GM21825 (cell line): Measurements from ENCODE around the gene DCP1A.
"Not testable (repeated sequence)": the region's sequence is repeated elsewhere in the genome, so short reads cannot be mapped to it uniquely, and the experiment has no call there.

Experiments used
- ATAC-seq: cut with Tn5 transposase; IDR thresholded peaks from one replicate; pipeline ENCODE4 v1.9.1; 2021; ENCODE audit warnings: mild to moderate bottlenecking, moderate library complexity; ENCODE audit not compliant: unreplicated experiment

Gene DCP1A

DNA sequence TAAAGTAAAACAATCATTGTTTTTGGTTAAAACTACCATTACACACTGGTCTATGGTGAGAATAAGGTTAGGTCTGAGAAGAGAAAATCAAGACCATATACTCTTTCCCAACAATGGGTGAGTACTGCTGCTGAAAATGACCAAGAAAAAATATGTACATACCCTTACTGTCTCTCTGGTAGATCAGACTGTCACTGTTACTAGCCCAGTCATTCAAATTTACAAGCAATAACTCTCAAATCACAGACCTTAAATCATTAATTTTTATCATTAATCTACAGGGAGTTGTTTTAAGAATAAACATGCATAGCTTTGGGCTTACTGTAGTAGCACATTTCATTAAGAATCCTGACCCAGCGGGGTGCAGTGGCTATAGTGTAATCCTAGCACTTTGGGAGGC lies 17.4 kb downstream of the DCP1A start:
- ATAC-seq, result no peak

DNA sequence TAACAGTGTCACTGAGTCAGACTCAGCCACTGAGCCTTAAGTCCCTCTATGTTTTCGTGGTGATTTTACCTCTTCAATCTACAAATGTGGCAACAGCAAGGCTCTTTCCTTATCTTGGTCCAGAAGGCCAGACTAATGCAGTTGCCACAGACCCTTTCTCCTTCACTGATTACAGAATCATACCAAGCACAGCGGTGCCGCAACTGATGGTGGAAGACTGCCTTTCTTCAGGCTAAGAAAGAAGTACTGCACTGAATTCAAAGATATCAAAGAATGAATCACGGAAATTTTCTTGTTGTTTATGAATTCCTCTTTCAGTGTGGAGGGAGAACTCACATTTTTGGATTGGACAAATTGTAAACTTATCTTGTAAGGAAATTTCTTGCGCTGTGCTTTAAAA lies 18.6 kb downstream of the DCP1A start:
- no peak for ATAC-seq

DNA sequence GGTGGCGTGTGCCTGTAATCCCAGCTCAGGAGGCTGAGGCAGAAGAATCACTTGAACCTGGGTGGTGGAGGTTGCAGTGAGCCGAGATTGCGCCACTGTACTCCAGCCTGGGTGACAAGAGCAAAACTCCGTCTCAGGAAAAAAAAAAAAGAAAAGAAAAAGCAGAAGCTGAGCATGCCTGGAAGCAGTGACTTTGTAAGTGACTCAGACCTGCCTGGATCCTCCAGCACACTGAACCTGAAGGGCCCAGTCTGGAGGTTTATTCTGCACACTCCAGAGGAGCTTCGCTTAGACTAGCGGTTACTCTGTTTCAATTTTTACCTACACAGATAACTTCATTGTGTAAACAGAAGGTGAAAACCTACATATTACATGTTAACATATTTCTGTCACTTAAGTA lies 19.4 kb downstream of the DCP1A start:
- ATAC-seq, result not testable (repeated sequence)

DNA sequence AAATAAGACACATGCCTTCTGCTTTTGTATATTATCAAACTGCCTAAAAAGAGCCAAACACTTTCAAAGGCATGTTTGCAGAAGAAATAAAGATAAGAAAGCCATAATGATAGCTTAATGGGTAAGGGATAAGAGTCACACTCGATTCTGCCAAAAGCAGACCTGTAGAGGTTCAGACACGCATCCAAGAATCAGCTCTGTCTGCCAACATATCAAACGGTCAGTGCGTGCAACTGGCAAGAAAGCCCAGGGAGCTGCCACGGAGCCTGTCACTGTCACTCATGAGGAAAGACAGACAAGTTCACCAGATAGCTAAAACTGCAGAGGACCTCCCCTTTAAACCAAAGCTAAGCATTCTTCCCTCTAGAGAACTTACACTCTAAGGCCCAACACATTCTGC lies 23.2 kb downstream of the DCP1A start:
- ATAC-seq, result no peak

DNA sequence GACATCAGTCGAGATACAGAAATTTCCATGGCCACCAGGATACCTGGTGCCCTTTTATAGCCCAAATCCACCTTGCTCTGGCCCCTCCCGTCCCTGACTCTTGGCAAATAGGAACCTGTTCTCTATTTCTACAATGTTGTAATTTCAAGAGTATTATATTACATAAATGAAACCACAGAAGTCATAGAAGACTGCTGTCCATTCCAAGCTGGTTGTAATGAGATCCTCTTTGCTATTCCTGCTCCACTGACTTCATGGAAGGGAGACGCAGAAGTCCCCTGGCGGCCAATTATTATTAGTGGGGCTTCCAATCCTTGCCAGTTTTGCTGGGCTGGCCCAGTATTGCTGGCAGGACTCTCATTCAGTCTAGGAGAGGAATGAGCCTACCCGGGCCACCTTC lies 26.6 kb downstream of the DCP1A start:
- no peak for ATAC-seq

DNA sequence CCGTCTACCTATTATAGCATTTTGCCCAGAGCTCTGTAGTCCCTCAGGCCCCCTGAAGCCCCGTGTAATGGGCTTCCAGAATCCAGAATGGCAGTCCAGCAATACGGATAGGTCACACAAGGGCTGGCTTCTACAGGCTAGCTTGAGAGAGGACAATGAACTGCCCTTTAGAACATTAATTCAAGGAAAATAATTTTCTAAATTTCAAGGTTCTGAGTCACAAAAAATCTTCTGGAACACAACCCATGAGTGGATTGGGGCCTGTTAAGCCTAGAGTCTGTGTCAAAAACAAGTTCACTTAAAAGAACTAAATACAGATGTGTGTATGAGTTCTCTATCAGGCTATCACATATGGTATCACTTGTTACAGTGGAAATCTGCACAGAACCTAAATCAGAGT lies 28.8 kb downstream of the DCP1A start:
- no peak for ATAC-seq

DNA sequence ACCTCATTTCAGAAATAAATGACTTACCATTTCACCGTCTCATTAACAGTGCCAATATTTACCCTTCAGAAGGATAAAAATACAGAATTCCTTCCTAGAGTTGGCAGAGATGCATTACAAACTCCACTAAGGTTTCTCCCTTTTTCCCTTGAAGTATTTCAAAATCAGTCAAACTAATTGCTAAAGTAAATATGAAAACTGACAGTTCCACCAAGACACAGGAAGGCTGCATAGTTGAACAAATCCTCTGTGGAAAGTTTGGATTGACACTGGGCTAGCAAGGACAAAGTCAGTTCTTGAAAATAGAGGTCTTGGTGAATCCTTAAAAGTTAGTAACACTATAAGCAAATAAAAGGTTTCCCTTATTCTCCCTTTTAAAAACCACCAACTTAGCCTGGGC lies 34.5 kb downstream of the DCP1A start:
- ATAC-seq, result no peak

DNA sequence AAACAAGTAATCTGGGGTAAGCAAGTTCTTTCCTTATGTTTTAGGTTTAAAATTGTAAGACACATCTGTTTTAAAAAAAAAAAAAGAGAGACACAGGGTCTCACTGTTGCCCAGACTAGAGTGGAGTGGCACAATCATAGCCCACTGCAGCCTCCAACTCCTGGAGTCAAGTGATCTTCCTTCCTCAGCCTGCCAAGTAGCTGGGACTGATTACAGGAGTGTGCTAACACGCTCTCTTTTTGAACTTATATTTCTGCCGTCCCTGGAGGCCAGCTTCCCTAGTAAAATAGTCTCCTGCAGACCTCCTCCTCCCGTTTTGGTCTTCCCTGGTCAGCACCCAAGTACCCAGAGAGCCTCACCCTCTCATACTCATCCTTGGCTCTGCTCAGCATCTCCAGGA lies 35.5 kb downstream of the DCP1A start:
- ATAC-seq, result no peak

DNA sequence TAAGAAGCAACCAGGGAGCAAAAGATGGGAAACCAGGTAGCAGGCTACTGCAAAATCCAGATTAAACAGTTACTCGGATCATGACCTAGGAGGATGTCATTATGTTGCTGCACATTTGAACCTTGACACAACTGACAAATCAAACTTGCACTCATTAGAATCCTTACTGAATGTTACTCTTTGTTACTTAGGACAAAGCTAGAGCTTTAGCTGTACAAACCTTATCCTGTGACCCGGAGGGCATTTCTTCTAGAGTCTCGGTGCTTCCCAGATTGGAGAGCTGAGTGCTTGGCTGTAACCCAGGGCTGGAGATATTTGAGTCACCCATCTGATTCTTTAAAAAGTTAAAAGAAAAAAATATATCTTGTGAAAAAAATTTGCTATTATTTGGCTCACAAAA lies 43.4 kb downstream of the DCP1A start:
- no peak for ATAC-seq

DNA sequence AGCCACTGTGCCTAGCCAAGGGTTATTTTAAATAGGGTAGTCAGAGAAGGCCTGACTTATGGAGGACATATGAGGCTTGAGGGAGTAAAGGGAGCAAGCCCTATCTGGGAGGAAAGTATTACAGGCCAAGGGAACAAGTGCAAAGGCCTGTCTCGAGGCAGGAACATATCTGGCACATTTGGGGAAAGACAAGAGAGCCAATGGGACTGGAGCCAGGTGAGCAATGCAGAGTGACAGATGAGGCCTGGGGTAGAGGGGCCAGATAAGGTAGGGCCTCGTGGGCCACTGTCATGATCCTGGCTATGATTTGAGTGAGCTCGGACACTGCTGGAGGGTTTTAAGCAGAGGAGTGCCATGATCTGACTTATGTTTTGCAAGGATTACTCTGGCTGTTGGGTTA lies 43.8 kb downstream of the DCP1A start:
- ATAC-seq, result no peak

DNA sequence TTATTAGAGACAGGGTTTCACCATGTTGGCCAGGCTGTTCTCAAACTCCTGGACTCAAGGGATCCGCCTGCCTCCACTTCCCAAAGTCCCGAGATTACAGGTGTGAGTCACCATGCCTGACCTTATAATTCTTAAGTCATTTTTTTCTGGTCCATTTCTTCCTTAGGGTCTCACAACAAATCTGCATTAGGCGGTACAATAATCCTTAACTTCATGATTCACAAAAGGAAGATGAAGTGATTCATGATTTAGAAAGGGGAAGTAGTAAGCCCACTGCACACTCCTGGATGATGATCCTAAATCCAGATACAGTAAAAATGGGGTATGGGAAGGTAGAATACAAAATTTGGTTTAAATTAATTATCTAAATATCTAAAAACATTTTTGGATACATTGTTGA lies 46.5 kb downstream of the DCP1A start:
- ATAC-seq, result no peak

DNA sequence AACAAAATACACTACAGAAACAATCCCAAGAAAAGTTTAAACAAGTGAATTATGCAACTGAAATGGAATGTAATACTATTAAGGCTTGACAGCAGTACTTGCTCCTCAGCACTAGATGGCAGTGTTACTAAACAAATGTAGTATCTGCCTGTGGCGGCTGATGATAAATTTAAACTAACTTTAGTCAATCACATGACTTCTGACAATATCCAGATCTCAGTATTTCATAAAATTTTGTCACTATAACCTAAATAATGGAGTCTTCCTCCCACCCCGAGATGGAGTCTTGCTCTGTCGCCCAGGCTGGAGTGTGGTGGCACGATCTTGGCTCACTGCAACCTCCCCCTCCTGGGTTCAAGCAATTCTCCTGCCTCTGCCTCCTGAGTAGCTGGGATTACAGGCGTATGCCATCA lies 47.7 kb downstream of the DCP1A start:
- not testable (repeated sequence) for ATAC-seq

DNA sequence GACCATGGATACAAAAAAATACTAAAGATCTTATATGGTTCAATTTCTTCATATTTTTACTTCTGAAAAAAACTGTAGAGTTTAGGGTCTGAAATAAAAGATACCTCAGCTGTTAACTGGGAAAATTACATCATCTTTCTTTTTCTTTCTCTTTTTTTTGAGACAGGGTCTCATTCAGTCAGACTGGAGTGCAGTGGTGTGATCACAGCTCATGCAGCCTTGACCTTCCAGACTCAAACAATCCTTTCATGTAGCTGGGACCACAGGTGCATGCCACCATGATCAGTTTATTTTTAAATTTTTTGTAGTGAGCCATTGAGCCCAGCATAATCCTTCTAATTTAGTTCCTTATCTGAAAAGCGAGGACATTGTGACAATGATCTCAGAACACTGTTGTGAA lies 51.9 kb downstream of the DCP1A start:
- ATAC-seq, result no peak

DNA sequence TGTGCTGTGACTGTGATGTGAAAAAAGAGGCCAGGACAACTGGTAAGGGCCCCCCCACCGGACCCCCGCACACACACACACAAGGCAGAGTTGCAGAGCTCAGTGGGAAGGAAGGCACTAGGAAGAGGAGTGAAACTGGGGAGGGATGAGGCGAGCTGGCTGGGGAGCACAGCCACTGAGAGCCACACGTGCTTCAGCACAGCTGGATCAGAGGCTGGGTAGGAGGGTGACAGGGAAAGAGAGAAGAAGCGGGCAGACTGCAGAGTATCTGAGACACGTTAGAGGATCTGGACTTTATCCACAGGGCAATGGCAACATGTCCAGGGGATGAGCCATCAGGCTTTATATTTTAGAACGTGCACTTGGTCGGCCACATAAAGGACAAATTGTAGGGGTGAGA lies 53.5 kb downstream of the DCP1A start:
- ATAC-seq, result no peak

DNA sequence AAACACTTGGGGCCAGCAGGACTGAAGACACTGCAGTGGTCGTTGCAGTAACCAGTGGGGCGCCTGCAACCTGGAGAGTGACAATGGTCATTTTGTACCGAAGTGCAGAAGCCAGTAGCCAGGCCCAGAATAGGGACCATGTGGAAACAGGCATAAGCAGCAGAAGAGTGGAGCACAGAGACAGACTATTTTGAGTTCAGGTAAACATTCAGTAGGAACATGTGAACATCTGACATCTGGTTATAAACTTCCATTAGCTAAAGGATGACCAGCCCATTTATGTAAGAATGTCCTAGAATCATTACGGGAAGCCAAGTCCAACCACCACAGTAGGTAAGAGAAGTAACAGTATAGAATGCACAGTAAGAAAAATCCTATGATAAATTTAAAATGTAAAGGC lies 59.1 kb downstream of the DCP1A start:
- ATAC-seq, result no peak

DNA sequence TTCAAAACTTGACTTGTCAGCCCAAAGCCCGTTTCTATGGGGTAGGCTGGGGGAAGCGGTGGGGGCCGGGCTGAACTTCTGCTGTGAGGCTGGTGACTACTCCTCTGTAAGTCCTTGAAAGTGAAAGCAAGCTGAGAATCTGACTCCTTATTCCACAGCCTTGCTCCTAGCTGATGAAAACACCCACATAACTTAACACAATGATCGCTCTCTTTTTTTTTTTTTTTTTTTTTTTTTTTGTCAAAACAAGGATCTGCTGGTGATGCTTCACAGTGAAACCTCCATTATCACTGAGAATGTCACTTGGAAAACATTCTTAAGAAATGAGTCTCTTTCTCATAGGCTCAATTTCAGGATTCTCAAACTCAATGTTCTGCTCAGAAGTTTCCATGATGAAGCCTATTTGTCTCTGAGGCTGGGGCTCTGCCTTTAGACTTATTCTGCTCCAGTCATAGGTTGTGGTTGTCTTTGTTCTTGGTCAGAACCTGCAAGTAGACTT lies 60.2 kb downstream of the DCP1A start:
- no peak for ATAC-seq

DNA sequence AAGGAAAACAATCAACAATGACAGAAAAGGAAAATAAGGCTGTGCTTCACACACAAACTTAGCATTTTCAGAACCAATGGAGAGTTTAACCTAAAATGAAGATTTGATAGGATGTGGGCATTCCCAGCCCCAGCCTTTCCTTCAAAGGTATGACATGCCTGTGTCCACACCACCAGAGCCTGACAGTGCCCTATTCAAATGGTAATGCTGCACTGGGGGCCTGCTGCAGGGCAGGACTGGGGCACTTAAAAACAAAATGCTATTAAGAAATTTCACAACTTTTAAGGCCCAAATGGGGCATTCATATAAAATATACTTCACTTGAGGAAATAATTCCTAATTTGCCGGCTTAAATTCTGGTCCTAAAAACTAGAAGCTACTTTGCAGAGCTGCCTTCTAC lies 60.6 kb downstream of the DCP1A start:
- ATAC-seq, result no peak

DNA sequence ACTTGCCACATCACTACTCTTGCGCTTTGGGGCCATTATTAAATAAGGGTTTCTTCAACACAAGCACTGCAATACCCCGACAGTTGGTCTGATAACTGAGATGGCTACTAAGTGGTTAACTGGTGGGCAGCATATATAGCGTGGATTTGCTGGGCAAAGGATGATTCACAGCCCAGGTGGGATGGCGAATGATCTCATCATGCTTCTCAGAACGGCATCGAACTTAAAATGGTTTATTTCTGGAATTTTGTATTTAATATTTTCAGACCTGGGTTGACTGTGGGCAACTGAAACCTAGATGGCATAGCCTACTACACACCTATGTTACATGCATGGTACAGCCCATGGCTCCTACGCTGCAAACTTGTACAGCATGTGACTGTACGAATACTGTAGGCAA lies 64.8 kb downstream of the DCP1A start:
- ATAC-seq, result no peak

DNA sequence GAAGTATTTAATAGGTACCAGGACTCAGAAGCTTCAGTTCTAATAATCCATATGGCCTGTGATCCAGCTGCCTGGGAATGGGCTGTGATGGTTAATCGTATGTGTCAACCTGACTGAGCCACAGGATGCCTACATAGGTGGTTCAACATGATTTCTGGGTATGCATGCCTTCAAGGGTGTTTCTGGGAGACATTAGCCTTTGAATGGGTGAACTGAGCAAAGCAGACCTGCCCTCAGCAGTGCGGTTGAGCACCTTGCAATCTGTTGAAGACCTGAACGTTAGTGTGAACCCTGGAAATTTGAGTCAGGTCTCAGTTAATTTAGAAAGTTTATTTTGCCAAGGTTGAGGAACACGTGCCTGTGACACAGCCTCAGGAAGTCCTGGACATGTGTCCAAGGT lies 68.7 kb downstream of the DCP1A start:
- no peak for ATAC-seq

DNA sequence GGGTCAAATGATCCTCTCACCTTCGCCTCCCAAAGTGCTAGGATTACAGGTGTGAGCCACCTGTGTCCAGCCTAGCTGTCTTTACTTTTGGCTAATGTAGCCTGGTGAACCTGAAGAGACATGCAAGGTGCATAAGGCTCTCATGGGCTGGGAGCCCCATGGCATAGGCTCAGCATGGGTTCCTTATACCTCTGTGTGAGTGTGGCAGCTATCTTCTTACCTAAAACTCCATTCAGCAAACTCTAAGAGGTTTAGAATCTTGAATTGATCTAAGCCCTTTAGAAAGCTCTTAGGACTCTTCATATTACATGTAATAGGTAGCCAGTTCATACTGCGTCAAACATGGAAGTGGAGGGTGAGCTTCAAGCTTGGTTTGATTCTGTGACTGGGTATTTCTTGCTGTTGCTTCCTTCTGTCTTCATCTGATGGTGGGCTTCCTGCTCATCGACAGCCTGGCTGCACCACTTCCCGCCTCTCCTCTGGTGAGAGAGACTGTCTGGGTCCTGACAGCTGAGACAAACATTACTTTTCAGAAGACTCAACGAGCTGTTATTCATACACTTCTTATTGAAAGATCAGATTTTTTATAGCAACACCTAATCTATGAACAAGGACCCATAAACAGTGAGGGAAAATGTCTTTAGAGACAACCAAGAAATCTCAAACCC lies 72.3 kb downstream of the DCP1A start:
- no peak for ATAC-seq

DNA sequence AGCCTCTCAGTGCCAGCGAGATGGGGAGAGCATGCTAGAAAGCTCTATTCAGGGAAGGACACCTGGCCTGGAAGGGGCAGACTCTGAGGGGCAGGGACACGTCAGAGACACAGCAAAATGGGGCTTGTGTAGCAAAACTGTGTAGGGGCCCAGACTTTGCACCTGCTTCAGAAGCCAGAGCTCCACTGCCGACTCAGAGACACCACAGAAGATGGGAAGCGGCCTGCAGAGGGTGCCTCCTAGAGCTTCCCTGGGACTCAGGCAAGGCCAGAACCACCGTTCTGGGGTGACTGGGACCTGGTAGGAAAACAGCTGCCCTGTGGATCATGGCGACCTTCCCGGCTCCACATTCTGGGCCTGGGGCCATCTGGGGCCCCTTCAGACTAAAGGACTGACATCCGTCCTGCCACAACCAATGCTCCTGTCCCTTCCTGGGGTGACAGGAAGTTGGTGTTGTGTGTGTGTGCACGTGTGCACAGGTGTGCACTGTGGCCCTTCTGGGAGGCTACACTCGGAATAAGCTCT lies 74.1 kb downstream of the DCP1A start:
- no peak for ATAC-seq

DNA sequence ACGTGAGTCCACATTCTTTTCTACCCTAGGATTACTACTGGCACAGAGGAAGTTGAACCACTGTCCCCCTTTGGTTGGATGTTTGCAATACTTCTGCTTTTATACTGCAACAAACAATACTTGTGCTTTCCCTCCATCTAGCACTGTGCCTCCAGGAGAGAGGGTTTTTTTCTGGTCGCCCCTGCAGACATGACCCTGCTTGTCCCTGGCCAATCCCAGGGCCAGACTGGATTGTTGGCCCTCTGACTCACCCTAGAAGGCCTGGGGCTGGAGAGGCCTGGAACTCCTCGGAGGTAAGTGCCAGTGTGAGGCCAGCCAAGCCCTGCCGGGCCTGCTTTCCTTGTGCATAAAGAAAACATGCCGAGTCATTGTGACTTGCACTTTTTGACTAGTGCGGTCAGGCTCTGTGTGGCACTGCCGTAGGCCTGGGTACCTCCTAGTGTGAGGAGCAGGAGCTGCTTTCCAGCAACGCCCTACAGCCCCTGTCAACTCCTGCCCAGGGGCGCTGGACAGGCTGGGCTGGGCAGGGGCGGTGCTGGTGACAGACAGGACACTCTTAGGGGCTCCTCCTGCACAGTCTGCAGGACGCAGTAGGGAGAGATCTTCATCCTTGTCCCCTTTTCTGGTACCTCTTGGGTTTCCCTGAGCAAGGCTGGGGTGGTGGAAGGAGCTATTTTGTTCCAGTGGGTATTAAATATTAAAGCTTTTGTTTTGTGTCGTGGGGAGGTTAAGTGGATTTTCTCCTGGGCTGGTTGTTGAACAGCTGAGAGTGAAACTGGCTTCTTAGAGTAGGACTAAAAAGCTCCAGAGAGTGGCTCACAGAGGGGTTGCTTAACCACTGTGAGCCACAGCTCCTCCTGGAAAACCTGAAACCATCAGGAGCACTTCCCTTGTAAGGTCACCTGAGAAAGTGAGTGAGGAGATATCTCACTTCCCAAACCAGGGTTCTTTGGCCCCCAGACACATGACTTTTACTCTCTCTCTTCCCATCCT lies 77.2 kb downstream of the DCP1A start:
- no peak for ATAC-seq
